ENCODE data around the gene CAMK2G.

The CAMK2G gene

GRCh38 chr10:73771722-73772280 is 102.6 kb downstream of the CAMK2G start:
- DNase-seq (ENCODE audit: low read depth) = peak; percentile 13

- no peak for DNase-seq (ENCODE audit: low read depth)
These were observed 105.0 kb downstream of the CAMK2G start for GRCh38 chr10:73769396-73769795.

GRCh38 chr10:73768881-73769280 is 105.5 kb downstream of the CAMK2G start:
- DNase-seq (ENCODE audit: low read depth) = no peak

- DNase-seq (ENCODE audit: low read depth) = no peak
These were observed 109.3 kb downstream of the CAMK2G start for GRCh38 chr10:73765066-73765465.

GRCh38 chr10:73763343-73763742 is 111.0 kb downstream of the CAMK2G start:
- no peak for DNase-seq (ENCODE audit: low read depth)

- peak; percentile 51 for DNase-seq (ENCODE audit: low read depth)
These were observed 111.4 kb downstream of the CAMK2G start for GRCh38 chr10:73762915-73763314.
